Mucosa of descending colon (tissue), 3 donors: ENCODE measurements around the gene WDR18. TPM values are rescaled to one million over a fixed set of nuclear protein-coding genes. Genes with fewer than 3 reads are reported as not detected.
"Not testable (repeated sequence)": the region's sequence is repeated elsewhere in the genome, so short reads cannot be mapped to it uniquely, and the experiment has no call there.

Experiments used
- ATAC-seq: fragments of 200-7000 bp; cut with Tn5 transposase; one replicate; pipeline ENCODE4 v1.9.1; 2020; ENCODE audit warnings: mild to moderate bottlenecking, moderate library complexity
- DNase-seq, 3 donors: peaks; one replicate each; pipeline ENCODE4 v3.0.0-alpha.2; 2020
- H3K36me3 ChIP-seq: fragments of 200-600 bp; one replicate; pipeline ENCODE4 v1.8.0; 2021; ENCODE audit warnings: low read depth, mild to moderate bottlenecking
- H3K4me1 ChIP-seq: fragments of 200-600 bp; one replicate; pipeline ENCODE4 v1.8.0; 2021; ENCODE audit warnings: low read depth, mild to moderate bottlenecking
- H3K4me3 ChIP-seq: fragments of 200-600 bp; one replicate; pipeline ENCODE4 v1.8.0; 2021; ENCODE audit warnings: mild to moderate bottlenecking
- H3K9me3 ChIP-seq: fragments of 200-600 bp; one replicate; pipeline ENCODE4 v1.8.0; 2021; ENCODE audit warnings: mild to moderate bottlenecking
- CTCF ChIP-seq: fragments of 200-600 bp; IDR thresholded peaks from one replicate; pipeline ENCODE4 v1.8.0; 2022; ENCODE audit warnings: antibody characterized with exemption, mild to moderate bottlenecking
- intact Hi-C, 2 donors: fragments of 100-400 bp; cut with DNase I in 1 of 2; cut with micrococcal nuclease in 1 of 2; formaldehyde crosslinking; loops; one replicate each; pipeline versions ENCODE4 v1.11.0 to v1.11.1; 2022; cut with DNase I, micrococcal nuclease
- total RNA-seq, 3 donors: library from RNA; stranded (reverse); fragmentation: NEBNext Ultra II Directional in 2 of 3; extraction: Animal tissue kit (Norgen Biotek cat#: 25700) in 2 of 3; gene quantifications; one replicate each; pipeline versions ENCODE4 v1.2.1 to v1.2.4, GENCODE V29; 2021 to 2023
- donor health status: DM: no; HTN: no; CAD: no; lungs with moderate emphysema.
- donor health status: DM: no; HTN: no; CAD: no.
- donor health status: DM: no; HTN: yes; CAD: no.

WDR18 gene
- total RNA-seq, 3 donors from 2014 or later: 23.8 to 42.0 (median 33.0) TPM

- Histone ChIP-seq H3K4me3 (no peak overlapping the region), H3K4me1 (peaks cover 28% of the 10 kb centered on the region), H3K36me3 (no peaks in the 10 kb centered on the region), H3K9me3 (no peaks in the 10 kb centered on the region)
- TF ChIP-seq CTCF: no peak
- no peak for DNase-seq
- intact Hi-C loops: no loop called here
- no peak for ATAC-seq
These were observed 30.5 kb upstream of the WDR18 start for GRCh38 chr19:953445-954271.

- H3K9me3 ChIP-seq: no peaks in the 10 kb centered on the region
- intact Hi-C loops: no loop called here
- H3K4me3 ChIP-seq: no peak overlapping the region
- ATAC-seq: no peak
- DNase-seq: no peak
- peaks cover 28% of the 10 kb centered on the region for H3K4me1 ChIP-seq
- TF ChIP-seq CTCF: no peak
- no peaks in the 10 kb centered on the region for H3K36me3 ChIP-seq
These were observed 29.9 kb upstream of the WDR18 start for GRCh38 chr19:954272-954671.

DNA sequence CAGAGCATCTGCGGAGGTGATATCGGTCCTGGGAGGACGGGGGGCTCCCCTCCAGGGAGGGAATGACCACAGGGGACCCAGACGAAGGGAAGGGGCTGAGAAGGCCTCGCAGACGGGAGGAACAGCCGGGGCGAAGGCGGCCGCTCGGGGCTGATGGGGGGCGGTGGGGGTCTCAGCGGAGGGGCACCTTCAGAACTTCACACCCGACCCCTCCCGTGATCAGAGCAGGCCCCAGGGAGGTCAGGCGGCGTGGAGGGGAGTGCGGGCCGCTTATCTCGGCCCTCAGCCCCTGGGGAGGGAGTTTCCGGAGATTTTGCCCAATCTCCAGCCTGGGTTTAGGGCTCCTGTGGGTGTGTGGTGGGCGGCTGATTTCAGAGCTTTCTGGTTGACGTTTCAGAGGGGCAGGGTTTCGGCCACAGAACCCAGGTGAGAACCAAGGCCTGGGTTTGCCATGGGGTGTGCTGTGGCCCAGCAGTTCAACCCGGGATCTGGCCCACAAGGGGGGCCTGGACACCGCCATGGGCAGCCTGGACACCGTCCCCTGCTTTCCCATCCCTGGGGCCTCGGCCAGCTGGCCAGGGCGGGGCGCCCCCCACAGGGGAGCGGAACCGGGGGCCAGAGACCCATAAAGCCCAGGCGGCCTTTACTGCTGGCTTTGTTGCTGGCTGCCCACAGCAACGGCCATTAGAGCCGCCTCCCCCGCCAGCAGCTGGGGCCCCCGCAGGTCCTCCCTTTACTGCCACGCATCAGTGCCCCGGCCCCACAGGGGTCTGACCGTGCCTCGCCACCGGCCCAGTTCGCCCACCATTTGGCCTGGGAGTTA, 29.3 kb upstream of the WDR18 start:
- ATAC-seq (no peak), DNase-seq (no peak)
- no peaks in the 10 kb centered on the region for H3K9me3 ChIP-seq
- TF ChIP-seq CTCF: no peak
- H3K4me3 ChIP-seq: no peak overlapping the region
- H3K4me1 ChIP-seq: peaks cover 28% of the 10 kb centered on the region
- intact Hi-C loops: no loop called here
- H3K36me3 ChIP-seq: no peaks in the 10 kb centered on the region

DNA sequence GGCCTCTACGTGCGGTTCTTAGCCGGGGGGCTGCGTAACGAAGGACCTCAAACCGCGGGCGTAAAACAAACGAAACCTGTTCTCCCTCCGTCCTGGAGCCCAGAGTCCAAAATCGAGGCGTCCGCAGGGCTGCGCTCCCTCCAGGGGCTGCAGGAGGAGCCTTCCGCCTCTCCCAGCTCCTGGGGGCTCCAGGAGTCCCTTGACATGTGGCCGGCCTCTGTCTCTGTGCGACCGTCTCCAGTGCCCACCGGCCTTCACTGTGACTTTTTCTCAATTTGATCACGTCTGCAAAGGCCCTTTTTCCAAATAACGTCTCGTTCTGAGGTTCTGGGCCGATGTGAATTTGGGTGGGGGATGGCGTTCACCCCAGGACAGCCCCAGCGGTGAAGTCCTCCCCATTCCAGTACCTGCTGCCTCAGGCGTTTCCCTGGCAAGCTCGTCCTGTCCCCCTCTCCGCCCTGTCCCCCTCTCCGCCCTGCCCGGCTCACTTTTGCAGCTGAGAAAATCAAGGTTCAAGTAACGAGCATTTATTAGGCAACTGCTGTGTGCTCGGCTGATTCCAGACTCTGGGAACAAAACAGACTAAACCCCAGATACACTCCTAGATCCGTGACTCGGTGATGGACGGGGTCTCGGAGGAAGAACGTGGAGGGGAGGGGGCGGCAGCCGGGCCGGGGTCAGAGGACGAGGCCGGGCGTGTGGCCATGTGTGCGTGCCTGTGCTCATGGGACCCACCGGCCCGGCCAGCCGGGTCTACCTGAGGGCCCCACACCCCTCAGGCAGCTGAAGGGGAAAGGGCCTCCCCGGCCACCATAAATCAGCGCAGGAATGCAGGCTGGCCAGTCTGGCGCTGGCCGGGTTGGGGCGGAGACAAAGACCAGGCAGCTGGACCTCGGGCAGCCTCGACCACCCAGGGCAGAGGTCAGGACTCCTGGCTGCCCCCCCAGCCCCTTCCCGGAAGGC, 28.1 kb upstream of the WDR18 start:
- TF ChIP-seq CTCF: no peak
- Histone ChIP-seq H3K4me3 (no peak overlapping the region), H3K9me3 (no peaks in the 10 kb centered on the region), H3K36me3 (no peaks in the 10 kb centered on the region), H3K4me1 (peaks cover 28% of the 10 kb centered on the region)
- intact Hi-C loops: no loop called here
- ATAC-seq (peak; percentile 22), DNase-seq (peak in 1 of 3 donors; percentile 49)

GRCh38 chr19:956766-957440, 27.2 kb upstream of the WDR18 start:
- DNase-seq (no peak), ATAC-seq (peak; percentile 24)
- no peaks in the 10 kb centered on the region for H3K36me3 ChIP-seq
- no peak for TF ChIP-seq CTCF
- H3K9me3 ChIP-seq: no peaks in the 10 kb centered on the region
- intact Hi-C loops: no loop called here
- no peak overlapping the region for H3K4me3 ChIP-seq
- H3K4me1 ChIP-seq: peaks cover 28% of the 10 kb centered on the region

DNA sequence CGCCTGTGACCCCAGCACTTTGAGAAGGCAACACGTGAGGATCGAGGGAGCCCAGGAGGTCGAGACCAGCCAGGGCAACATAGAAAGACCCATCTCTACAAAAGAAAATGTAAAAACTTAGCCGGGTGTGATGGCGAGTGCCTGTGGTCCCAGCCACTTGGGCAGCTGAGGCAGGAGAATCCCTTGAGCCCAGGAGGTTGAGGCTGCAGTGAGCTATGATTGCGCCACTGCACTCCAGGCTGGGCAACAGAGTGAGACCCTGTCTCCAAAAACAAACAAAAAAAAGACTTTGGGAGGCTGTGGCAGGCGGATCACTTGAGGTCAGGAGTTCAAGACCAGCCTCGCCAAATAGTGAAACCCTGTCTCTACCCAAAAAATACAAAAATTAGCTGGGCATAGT, 26.6 kb upstream of the WDR18 start:
- H3K9me3 ChIP-seq, H3K4me3 ChIP-seq, H3K36me3 ChIP-seq, DNase-seq, ATAC-seq, intact Hi-C loops: not testable (repeated sequence)
- peaks cover 21% of the 10 kb centered on the region for H3K4me1 ChIP-seq
